ENCODE data around the gene ENPEP.

- TF ChIP-seq POLR2A (IDR thresholded peaks at IDR 0.05) (no peak), CTCF (IDR thresholded peaks at IDR 0.05) (no peak)
Measured at GRCh38 chr4:110611968-110612447, 136.1 kb downstream of the ENPEP start.

All from esophagus squamous epithelium (tissue), 4 donors.